Activated B cell treated with CpG ODN at 0.5 μM for 24 hours (primary cell): Measurements from ENCODE around the gene TMSB15B. TPM values are rescaled to one million over a fixed set of nuclear protein-coding genes. Genes with fewer than 3 reads are reported as not detected.
"Not testable (repeated sequence)": the region's sequence is repeated elsewhere in the genome, so short reads cannot be mapped to it uniquely, and the experiment has no call there.

Experiments
- ATAC-seq: fragments of 200-7000 bp; cut with Tn5 transposase; one replicate; pipeline ENCODE4 v1.10.0; 2021; ENCODE audit warnings: low read depth, mild to moderate bottlenecking, moderate library complexity
- CTCF ChIA-PET: fragments of 350-600 bp; sonication (Branson Sonifier 250); formaldehyde crosslinking; loops from one replicate; lab custom pipeline; 2021; ENCODE audit warnings: antibody characterized with exemption; lab: Charles Lee
- POLR2A ChIA-PET: fragments of 350-600 bp; sonication (Branson Sonifier 250); formaldehyde crosslinking; loops from one replicate; lab custom pipeline; 2021; ENCODE audit warnings: antibody characterized with exemption; lab: Charles Lee
- DNase-seq: peaks from one replicate; pipeline ENCODE4 v3.0.0; 2022
- H3K27ac Mint-ChIP-seq: one replicate; pipeline ENCODE4 v1.8.0; 2020; ENCODE audit warnings: mixed read lengths
- H3K27me3 Mint-ChIP-seq: one replicate; pipeline ENCODE4 v1.8.0; 2021; ENCODE audit warnings: mixed read lengths
- H3K36me3 Mint-ChIP-seq: one replicate; pipeline ENCODE4 v1.8.0; 2021; ENCODE audit warnings: low read depth, mixed read lengths
- H3K4me1 Mint-ChIP-seq: one replicate; pipeline ENCODE4 v1.8.0; 2021; ENCODE audit warnings: mixed read lengths
- H3K4me3 Mint-ChIP-seq: one replicate; pipeline ENCODE4 v1.8.0; 2020; ENCODE audit warnings: mild to moderate bottlenecking, mixed read lengths
- H3K9me3 Mint-ChIP-seq: one replicate; pipeline ENCODE4 v1.8.0; 2020; ENCODE audit warnings: mixed read lengths
- intact Hi-C: fragments of 100-400 bp; cut with micrococcal nuclease; formaldehyde crosslinking; loops from one replicate; pipeline ENCODE4 v1.15.1; 2024
- total RNA-seq: library from RNA; stranded (reverse); gene quantifications from 2 replicates; pipeline ENCODE4 v1.2.3, GENCODE V29; 2022
- TF ChIP-seq, protein P1 (sequence below): fragments of 200-600 bp; IDR thresholded peaks from one replicate; pipeline ENCODE4 v1.8.0; 2022; ENCODE audit warnings: antibody characterized with exemption, mild to moderate bottlenecking

TMSB15B gene
- total RNA-seq = 9.6 and 9.8 TPM in 2 replicates

DNA sequence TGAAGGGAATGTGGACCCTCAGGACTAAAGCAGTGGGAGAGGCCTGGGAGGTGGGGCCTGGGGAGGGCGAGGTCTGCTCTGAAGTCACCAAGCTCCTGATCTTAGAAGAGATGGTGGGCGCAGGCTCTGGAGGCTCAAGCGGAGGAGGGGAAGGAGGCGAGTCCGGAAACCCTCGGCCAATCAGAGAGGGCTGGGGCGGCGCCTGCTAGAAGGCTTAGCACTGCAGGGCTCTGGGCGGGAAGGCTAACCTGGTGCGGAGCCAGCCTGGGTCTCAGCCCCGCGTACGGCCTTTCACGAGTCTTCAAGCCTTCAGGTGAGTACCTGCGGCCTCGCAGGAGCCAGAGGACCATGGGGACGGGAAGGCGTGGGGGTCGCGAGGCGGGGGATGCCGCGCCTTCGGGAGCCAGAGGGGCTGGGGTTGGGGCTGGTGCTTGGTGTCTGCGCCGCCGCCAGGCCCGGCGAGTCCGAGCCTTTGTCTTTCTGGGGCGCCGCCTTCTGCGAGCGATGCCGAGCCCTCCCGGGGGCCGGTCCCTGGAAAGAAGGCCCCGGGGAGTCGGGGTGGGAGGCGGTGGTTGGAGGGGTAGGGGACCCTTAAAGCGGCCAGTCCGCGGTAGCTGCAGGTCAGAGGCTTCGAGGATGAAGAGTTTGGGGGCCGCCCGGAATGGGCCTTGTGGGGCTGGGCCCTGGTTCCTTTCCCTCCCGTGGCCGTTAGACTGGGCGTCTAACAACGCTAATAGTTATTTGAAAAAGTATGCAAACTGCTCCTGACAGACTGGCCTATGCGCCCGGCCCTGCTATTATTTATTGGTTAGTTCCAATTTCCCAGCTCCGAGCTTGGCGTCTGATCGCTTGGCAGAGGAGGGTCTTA lies at the start of gene TMSB15B:
TSS of gene TMSB15B (plus strand) at position 217 of the 868 bp plus-strand sequence.
- H3K4me1 Mint-ChIP-seq, H3K9me3 Mint-ChIP-seq, H3K27ac Mint-ChIP-seq, H3K27me3 Mint-ChIP-seq, H3K4me3 Mint-ChIP-seq, POLR2A ChIA-PET, DNase-seq, H3K36me3 Mint-ChIP-seq, intact Hi-C loops, CTCF ChIA-PET: not testable (repeated sequence)
- peak; percentile 99 for ATAC-seq

DNA sequence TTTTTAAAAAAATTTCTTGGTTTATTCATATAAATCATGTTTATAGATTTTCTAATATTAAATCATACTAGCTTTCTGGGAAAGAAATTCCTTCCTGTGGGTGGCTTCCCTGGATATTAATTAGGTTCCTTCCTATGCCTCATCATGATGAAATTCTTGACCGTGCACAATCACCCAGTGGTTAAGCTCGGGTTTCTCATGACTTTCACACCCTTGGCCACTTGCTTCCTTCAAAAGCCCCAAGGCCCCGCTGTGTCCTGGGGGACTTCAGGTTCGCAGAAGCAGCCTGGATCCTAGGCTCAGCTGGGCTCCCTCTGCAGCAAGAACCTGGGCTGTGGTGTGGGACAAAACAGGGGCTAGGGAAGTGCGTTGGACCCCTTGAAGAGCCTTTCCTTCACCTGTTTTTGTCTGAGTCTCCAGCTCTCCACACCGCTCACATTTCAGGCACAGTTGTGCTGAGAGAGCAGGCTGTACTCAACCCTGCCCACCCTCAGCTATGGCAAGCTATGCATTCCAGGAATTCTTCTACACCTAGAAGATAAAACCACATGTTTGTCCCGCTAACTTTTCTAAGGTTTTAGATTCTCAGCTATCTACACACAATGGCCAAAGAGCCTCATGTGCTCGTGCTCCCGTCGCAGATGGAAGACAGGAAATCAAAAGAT lies 48.9 kb upstream of the TMSB15B start:
- Mint-ChIP-seq H3K9me3 (no peaks in the 10 kb centered on the region), H3K36me3 (no peaks in the 10 kb centered on the region), H3K4me1 (peaks cover 3% of the 10 kb centered on the region), H3K27ac (no peak overlapping the region), H3K4me3 (no peak overlapping the region), H3K27me3 (no peaks in the 10 kb centered on the region)
- POLR2A ChIA-PET = no interaction called here
- no peak for ATAC-seq
- intact Hi-C loops = no loop called here
- TF ChIP-seq, protein P1, sequence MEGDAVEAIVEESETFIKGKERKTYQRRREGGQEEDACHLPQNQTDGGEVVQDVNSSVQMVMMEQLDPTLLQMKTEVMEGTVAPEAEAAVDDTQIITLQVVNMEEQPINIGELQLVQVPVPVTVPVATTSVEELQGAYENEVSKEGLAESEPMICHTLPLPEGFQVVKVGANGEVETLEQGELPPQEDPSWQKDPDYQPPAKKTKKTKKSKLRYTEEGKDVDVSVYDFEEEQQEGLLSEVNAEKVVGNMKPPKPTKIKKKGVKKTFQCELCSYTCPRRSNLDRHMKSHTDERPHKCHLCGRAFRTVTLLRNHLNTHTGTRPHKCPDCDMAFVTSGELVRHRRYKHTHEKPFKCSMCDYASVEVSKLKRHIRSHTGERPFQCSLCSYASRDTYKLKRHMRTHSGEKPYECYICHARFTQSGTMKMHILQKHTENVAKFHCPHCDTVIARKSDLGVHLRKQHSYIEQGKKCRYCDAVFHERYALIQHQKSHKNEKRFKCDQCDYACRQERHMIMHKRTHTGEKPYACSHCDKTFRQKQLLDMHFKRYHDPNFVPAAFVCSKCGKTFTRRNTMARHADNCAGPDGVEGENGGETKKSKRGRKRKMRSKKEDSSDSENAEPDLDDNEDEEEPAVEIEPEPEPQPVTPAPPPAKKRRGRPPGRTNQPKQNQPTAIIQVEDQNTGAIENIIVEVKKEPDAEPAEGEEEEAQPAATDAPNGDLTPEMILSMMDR = no peak
- no peak for DNase-seq
- CTCF ChIA-PET = no interaction called here

DNA sequence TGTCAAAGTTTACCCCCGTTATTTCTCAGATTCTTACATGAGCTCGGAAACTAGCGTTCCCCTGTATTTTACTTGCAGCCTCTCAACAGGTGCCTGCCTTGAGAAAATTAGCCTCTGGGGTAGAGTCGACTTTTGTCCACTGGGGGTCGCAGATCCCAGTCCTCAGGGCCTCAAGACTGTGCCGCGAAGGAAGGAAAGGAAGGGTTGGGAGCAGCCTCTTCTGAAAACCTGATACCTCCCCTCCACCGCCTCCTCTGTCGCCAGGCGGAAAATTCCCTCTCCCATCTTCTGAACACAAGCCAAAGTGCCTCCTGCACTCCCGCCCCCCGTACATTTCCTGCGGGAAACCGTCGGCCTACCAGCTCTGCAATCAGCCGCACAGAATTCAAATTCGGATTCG lies 44.4 kb upstream of the TMSB15B start:
- CTCF ChIA-PET = interaction anchor here (0.5 to 2.3 kb wide), 3 partner anchors 22 to 234 kb away, joined by 3 to 6 read pairs (median 3); no protein-coding TSS in a partner anchor
- DNase-seq (peak; percentile 19), ATAC-seq (peak; percentile 54)
- H3K4me1 Mint-ChIP-seq = peaks cover 11% of the 10 kb centered on the region
- intact Hi-C loops = loop anchor here (1.0 to 5.0 kb wide), 5 partner anchors 23 to 706 kb away; partner anchors contain the start of gene ZCCHC18
- H3K36me3 Mint-ChIP-seq = no peaks in the 10 kb centered on the region
- H3K9me3 Mint-ChIP-seq = no peaks in the 10 kb centered on the region
- TF ChIP-seq, protein P1 = no peak
- H3K27me3 Mint-ChIP-seq = no peaks in the 10 kb centered on the region
- peak overlapping the region; percentile 84 for H3K27ac Mint-ChIP-seq
- H3K4me3 Mint-ChIP-seq = peak overlapping the region; percentile 87
- POLR2A ChIA-PET = interaction anchor here (0.8 kb wide), 1 partner anchor 338 kb away, joined by 3 read pairs; no protein-coding TSS in a partner anchor

DNA sequence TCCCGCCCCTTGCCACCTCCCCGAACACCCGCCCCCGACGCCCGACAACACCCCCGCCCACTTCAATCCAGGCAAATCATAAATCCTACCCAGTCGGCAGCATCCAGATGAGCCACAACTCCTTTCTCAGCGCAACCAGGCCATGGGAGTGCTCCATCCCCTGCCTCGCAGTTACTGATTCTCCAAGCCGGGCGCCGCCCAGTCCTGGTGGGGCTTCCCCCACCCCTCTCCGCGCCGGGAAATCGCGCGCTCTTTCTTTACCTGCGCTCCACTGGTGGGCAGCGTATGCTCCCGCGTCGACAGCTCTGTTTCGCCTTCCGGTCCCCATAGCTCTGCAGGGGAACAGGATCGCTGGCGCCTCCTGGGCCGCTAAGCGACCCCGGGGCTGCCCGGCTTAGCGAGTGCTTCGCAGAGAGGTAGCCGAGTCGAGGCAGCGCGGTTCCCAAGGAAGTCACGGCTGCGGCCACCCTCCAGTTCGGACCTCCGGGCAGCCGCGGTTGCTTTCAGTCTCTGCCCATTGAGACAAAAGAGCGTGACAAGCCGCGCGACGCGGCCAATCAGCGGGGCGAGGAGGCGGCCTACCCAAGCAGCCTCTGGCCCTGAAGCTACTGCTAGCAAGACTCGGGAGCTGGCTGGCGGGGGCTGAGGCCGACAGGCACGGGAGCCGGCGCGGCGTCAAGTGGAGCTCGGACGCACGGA lies 43.7 kb upstream of the TMSB15B start:
- Mint-ChIP-seq H3K36me3 (no peaks in the 10 kb centered on the region), H3K27me3 (no peaks in the 10 kb centered on the region), H3K27ac (peak overlapping the region; percentile 84), H3K9me3 (no peaks in the 10 kb centered on the region), H3K4me1 (peaks cover 11% of the 10 kb centered on the region), H3K4me3 (peak overlapping the region; percentile 87)
- DNase-seq = peak; percentile 45
- intact Hi-C loops = loop anchor here (1.0 to 5.0 kb wide), 6 partner anchors 23 to 706 kb away; partner anchors contain the start of gene ZCCHC18
- TF ChIP-seq, protein P1 = no peak
- ChIA-PET CTCF (interaction anchor here (0.7 to 2.3 kb wide), 3 partner anchors 22 to 217 kb away, joined by 3 to 6 read pairs (median 3); no protein-coding TSS in a partner anchor), POLR2A (interaction anchor here (0.9 to 1.4 kb wide), 2 partner anchors 14 to 193 kb away, joined by 3 to 5 read pairs; partner anchors contain the start of gene ZCCHC18)
- peak; percentile 70 for ATAC-seq

DNA sequence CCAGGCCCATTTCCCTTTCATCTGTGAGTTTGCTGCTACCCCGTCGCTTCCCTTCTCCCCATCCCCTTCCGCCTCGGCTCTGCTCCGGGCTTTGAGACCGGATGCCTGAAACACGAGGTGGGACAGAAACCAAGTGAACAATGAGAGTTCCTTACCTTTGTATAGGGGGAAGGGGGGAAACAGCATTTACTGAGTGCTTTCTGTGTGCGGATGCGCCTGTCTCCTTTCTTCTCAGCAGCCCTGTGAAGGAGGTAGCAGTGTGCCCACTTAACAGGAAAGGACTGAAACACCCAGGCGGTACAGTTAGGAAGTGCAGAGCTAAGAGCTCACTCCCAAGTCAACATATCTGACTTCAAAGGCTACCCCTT lies 43.2 kb upstream of the TMSB15B start:
- ChIA-PET POLR2A (interaction anchor here (0.9 to 1.4 kb wide), 2 partner anchors 13 to 193 kb away, joined by 3 to 5 read pairs; partner anchors contain the start of gene ZCCHC18), CTCF (interaction anchor here (1.3 to 2.3 kb wide), 2 partner anchors 21 to 217 kb away, joined by 3 to 6 read pairs; no protein-coding TSS in a partner anchor)
- Mint-ChIP-seq H3K27me3 (no peaks in the 10 kb centered on the region), H3K4me1 (peaks cover 11% of the 10 kb centered on the region), H3K36me3 (no peaks in the 10 kb centered on the region), H3K27ac (peak overlapping the region; percentile 84), H3K4me3 (peak overlapping the region; percentile 87), H3K9me3 (no peaks in the 10 kb centered on the region)
- peak; percentile 71 for ATAC-seq
- TF ChIP-seq, protein P1 = no peak
- intact Hi-C loops = loop anchor here (1.0 to 5.0 kb wide), 4 partner anchors 193 to 707 kb away; partner anchors contain the start of gene ZCCHC18
- DNase-seq = no peak

DNA sequence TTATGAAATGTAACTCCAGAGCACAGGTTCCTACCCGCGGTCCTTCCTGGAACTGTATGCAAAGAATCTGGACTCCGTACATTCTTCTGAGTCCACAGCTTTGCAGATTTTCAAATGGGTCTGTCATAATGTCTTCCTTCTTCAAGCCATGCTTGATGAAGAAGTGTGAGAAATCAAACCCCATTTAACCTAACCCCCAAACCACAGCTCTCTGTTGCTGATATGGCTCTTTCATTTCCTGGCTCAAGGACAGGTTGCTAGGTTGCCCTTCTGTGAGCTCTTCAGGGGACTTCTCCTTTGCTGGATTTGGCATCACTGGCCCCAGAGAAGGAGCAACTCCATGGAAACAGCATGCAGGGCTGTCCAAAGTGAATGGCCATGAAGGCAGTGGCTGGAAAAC lies 41.9 kb upstream of the TMSB15B start:
- H3K27me3 Mint-ChIP-seq, POLR2A ChIA-PET, H3K27ac Mint-ChIP-seq, intact Hi-C loops, H3K4me3 Mint-ChIP-seq, H3K9me3 Mint-ChIP-seq, ATAC-seq, DNase-seq, CTCF ChIA-PET, H3K36me3 Mint-ChIP-seq: not testable (repeated sequence)
- H3K4me1 Mint-ChIP-seq = peaks cover 14% of the 10 kb centered on the region
